GM19099 (cell line): ENCODE data around the gene SUCLG2.

Experiments used
- POLR2A ChIP-seq: IDR thresholded peaks from 3 replicates; pipeline ENCODE4 v1.6.1; 2011; ENCODE audit warnings: low read depth; ENCODE audit not compliant: insufficient read length; ENCODE audit errors: extremely low read depth

The SUCLG2 gene, protein sequence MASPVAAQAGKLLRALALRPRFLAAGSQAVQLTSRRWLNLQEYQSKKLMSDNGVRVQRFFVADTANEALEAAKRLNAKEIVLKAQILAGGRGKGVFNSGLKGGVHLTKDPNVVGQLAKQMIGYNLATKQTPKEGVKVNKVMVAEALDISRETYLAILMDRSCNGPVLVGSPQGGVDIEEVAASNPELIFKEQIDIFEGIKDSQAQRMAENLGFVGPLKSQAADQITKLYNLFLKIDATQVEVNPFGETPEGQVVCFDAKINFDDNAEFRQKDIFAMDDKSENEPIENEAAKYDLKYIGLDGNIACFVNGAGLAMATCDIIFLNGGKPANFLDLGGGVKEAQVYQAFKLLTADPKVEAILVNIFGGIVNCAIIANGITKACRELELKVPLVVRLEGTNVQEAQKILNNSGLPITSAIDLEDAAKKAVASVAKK

DNA sequence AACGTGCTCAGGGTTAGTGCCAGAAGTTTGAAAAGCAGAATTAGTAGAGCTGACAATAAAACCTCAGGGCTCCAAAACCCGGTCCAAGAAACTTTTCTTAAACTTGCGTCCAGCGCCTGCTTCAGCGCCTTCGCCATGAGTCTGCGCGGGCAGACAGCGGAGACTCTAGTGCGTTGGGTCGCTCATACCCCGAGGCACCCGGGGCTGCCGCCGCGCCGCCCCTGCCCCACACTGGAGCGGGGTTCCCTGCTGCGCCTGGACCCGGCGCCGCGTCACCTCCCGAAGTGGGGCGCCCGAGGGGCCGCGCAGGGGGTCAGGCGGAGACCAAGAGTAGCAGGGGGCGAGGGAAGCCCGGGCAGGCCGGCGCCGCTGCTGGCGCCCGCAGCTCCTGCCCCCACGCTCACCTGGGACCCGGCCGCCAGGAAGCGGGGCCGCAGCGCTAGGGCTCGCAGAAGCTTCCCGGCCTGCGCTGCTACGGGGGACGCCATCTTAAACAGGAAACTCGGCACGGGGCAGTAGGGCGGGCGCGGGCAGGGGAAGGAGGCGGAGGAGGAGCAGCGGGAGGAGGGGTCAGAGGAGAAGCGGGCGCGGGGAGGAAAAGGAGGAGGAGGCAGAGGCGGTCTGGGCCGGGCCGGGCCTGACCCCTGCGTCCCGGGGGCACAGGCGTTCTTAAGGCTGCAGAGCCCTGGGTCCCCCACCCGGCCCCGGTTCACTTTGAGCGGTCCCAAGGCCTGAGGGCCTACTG, at the start of gene SUCLG2:
SUCLG2 (minus strand) TSS at position 514 of the 745 bp plus-strand sequence; CDS start at position 488, 26 bp downstream.
- TF ChIP-seq POLR2A = peak; percentile 84

DNA sequence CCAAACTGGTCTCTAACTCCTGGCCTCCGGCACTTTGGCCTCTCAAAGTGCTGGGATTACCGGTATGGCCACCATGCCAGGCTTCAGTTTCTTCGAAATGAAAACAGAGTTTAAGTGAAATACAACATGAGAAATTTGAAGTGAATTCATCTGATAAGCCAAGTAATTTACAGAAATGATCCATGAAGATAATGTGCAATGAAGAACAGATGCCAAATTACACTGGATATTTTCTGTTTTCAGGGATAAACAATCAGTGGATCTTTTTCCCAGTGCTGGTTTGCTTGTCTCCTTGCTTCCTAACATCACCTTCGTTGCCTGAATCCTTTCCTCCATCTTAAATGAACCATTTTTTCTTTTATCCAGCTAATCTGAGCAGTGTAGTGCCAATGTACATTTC, 46.2 kb upstream of the SUCLG2 start:
- TF ChIP-seq POLR2A = no peak

DNA sequence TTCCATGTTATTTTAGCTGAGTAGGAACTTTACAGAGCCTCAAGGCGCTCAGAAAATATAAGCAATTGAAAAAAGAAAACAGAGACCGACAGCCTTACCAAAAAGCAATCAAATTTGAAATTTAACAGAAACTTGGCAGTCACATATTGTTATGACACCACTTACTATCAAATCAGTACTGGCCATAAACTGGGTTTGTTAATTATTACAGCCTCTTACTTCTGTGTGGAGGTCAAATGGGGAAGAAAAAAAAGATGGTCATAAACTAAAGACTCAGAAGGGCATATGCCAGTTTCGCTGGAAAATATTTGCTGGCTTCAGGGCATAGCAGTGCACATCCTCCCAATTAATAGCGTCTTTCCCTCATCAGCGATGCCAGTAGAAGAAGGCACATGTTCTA, 45.5 kb upstream of the SUCLG2 start:
- no peak for TF ChIP-seq POLR2A

DNA sequence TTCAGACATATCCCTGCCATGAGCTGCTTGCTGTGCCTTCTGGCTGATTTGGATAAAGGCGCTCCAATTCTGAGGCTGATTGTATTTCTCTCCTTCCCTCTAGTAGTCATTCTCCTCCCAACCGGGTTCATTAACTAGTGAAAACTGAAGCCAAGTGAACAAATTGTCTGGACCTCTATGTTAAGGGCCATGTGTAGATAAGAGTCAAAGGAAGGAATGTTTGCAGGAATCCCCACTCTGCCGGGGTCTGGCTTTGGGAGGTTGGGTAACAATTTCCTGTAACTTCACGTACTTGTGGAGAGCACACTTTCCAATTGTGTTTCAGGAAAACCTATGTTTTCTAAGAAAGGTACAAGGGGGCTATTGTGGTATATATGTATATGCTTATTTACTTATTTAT, 38.2 kb upstream of the SUCLG2 start:
- no peak for TF ChIP-seq POLR2A

DNA sequence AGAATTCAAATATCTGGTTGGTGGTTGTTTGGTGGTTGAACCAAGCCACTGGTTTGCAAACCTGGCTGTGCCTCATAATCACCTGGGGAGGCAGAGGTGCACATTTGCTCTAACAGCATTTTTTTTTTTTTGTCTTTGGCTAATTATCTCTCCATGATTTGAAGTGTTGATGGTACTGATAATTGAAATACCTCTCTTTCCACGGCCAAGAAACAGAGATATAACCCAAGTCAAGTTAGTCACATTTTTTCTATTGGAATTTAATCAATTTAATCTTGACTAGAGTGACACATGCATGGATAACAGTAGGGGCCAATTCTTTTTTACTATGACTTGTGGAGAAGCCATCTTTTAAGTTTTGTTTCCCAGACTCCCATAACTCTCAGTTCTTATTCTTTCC, 37.5 kb upstream of the SUCLG2 start:
- no peak for TF ChIP-seq POLR2A

DNA sequence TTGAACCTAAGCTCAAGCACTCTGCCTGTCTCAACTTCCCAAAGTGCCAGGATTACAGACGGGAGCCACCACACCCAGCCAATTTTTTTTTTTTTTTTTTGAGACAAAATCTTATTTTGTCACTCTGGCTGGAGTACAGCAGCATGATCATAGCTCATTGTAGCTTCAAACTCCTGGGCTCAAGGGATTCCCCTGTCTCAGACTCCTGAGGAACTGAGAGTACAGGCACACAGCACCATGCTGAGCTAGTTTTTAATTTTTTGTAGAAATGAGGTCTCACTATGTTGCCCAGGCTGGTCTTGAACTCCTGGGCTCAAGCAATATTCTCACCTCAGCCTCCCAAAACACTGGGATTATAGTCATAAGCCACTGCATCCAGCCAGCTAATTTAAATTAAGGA, 36.8 kb upstream of the SUCLG2 start:
- TF ChIP-seq POLR2A = no peak

DNA sequence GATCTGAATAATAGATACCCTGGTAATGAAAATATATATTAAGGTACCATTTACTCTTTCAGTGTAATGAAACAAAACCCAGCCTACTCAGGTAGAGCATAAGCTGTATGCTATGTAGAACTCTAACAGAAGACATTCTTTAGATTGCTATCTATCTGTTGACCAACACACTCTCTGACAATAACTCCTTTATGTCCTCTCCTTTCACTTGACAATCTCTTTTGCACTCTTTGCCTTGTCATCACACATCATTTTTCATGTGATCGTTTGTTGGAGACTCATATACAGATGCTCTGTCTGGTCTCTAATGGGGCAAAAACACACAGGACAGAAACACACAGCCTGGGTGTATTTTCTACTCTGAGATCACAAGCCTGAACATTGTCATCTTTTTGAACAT, 35.4 kb upstream of the SUCLG2 start:
- TF ChIP-seq POLR2A = no peak

DNA sequence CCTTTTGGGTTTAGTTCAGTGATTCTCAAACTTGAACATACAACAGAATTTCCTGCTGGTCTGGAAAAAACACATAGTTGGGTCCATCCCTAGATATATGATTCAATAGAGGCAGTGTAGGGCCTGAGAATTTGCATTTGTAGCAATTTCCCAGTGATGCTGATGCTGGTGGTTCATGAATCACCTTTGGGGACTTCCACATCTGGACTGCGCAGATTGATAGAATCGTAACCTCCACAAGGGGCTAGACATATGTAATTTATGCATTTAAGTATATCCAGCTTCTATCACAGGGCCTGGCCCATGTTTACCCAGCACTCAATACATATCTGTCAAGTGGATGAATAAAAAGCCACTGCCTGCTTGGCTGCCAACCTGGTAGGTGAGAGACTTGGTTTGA, 33.8 kb upstream of the SUCLG2 start:
- TF ChIP-seq POLR2A = no peak

DNA sequence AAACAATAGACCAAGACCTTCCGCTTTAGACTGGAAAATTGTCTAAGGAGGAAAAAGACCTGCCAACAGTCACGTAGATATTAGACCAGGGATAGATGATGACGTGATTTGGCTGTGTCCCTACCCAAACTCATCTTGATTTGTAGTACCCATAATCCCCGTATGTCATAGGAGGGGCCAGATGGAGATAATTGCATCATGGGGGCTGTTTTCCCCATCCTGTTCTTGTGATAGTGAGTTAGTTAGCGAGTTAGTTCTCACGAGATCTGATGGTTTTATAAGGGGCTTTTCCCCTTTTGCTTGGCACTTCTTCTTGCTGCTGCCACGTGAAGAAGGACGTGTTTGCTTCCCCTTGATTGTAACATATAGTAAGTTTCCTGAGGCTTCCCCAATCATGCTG, 31.7 kb upstream of the SUCLG2 start:
- no peak for TF ChIP-seq POLR2A

DNA sequence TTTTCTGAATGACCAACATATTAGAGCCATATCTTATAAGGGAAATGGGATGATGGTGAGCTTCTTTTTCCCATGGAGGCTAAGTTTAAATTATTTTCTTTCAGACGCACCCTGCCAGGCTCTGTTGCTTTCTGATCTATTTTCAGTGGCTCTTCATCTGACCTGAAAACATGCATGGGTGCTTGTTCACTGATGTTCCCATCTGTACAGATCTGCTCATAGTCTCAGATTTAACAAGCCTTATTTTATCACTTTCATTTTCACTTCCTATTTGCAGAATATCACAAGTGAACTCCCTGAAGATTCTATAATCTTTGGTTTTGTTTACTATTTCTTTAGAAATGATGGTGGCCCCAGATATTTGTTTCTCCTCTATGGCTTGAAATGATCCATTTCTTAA, 31.1 kb upstream of the SUCLG2 start:
- no peak for TF ChIP-seq POLR2A

DNA sequence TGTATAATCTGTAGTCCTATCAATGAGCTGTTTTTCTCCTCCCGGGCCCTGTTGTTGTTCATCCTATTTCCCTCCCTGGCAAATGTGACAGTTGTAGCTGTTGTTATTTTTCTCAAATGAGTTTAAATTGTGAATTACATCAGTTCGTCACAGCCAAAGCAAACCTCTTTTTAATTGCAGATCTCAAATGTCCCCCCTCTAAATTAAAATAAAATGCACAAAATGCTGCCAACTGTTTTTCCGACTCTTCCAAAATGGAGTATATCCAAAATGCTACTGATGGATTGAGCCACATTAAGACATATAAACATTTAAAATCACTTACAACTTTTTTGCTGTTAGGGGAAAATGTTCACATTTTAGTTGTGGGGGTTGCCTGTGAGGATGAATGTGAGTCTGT, 29.8 kb upstream of the SUCLG2 start:
- no peak for TF ChIP-seq POLR2A

DNA sequence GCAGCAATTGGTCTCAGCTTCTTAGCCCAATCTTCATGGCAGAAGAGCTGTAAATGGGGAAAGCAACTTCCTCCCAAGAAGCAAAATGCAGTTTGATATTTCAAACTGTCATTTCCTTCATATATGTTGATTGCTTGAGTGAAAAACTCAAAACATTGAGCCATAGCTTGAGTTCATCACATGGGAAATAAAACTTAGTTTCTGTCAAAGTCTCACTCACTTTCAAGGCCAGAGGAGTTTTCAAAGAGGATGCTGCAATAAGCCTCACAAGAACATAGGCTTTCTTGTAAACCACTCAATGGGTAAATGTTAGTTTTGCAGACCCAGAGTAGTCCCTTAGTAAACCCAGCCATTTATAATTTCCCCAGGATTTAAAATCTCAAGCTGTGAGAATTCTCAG, 29.1 kb upstream of the SUCLG2 start:
- TF ChIP-seq POLR2A = no peak

DNA sequence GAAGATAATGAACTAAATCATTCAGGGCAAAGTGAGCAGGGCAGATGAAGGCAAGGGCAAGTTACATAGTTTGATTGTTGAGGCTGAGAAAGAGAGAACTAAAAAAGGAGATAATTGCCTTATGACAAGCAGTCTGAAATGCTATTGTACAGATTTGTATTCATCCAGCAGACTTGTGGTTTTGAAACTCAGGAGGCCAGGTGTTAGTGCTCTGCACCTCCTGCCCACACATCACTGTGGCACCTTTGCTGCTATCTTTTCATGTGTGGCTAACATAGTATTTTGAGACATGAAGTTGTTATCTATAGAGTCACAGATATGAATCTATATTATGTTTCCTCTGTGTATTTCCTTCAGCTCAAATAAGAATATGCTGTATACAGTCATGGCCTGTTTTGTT, 24.3 kb upstream of the SUCLG2 start:
- TF ChIP-seq POLR2A = no peak

DNA sequence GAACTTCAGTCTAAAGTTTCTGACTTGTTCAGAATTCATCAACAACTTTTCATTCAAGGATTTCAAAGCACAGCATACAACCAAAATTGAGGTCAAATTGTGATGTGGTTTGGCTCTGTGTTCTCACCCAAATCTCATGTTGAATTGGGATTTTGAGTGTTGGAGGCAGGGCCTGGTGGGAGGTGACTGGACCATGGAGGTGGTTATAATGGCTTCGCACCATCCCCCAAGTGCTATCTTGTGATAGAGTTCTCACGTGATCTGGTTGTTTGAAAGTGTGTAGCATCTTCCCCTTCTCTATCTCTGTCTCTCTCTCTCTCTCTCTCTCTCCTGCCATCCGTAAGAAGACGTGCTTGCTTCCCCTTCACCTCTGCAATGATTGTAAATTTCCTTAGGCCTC, 19.6 kb upstream of the SUCLG2 start:
- no peak for TF ChIP-seq POLR2A

DNA sequence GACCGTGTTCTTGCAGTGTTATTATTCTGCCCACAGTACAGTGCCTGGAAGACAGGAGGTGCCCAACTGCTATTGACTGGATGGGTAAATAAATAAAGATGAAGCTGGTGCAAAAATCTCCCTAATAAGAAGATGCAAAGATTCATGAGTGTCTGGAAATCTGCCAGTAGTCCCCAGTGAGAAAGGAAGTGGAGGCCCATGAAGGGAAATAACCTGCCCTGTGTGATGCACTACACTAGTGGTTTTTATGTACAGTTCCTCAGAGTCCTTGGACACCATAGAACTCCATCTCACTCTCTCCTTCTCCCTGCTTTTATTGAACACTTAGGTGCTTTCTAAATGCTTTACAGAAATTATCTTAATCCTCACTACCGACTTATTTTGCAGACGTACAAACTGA, 8.3 kb upstream of the SUCLG2 start:
- no peak for TF ChIP-seq POLR2A

DNA sequence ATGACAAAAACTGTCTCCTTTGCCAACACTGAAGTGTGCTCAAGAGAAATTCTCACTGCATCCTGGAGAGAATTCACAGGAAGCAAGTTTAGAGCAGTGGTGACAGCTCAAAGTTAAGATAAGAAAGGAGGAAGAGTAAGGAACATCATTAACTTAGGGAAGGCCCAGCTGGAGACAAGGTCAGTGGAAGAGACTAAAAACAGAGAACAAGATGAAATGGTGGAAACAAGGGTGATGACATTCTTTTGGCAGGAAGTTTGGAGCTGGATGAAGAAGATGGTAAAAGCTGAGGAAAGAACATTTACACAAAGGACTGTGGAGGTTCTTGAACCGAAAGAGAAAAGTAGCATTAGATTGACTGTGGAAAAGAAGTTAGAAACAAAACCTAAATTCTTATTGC, 6.7 kb upstream of the SUCLG2 start:
- TF ChIP-seq POLR2A = no peak
